SK-N-SH treated with all-trans-retinoic acid at 6 μM for 48 hours (cell line): ENCODE measurements around the gene TMEM74B.

Experiments used
- ATAC-seq: fragments of 200-7000 bp; cut with Tn5 transposase; 3 replicates; pipeline ENCODE4 v1.9.1; 2020; ENCODE audit warnings: mild to moderate bottlenecking, moderate library complexity
- ARNTL ChIP-seq: fragments of 450-650 bp; formaldehyde crosslinking; IDR thresholded peaks from 2 replicates; pipeline ENCODE4 v1.5.0; 2020; ENCODE audit warnings: low read depth, mild to moderate bottlenecking, moderate library complexity, borderline replicate concordance
- BACH2 ChIP-seq: fragments of 250-450 bp; sonication (Bioruptor Pico); IDR thresholded peaks from 2 replicates; pipeline ENCODE4 v1.9.0; 2021; ENCODE audit warnings: mild to moderate bottlenecking, borderline replicate concordance
- CSDC2 ChIP-seq: fragments of 250-450 bp; sonication (Bioruptor Pico); IDR thresholded peaks from 2 replicates; pipeline ENCODE4 v1.5.0; 2020; ENCODE audit warnings: mild to moderate bottlenecking, moderate library complexity
- ESRRG ChIP-seq: fragments of 250-450 bp; sonication (Bioruptor Pico); IDR thresholded peaks from 2 replicates; pipeline ENCODE4 v1.6.1; 2021; ENCODE audit warnings: mild to moderate bottlenecking
- GLIS3 ChIP-seq: fragments of 250-450 bp; sonication (Bioruptor Pico); IDR thresholded peaks from 2 replicates; pipeline ENCODE4 v1.5.0; 2020; ENCODE audit warnings: mild to moderate bottlenecking, moderate library complexity
- ISL1 ChIP-seq: fragments of 250-450 bp; sonication (Bioruptor Pico); IDR thresholded peaks from 2 replicates; pipeline ENCODE4 v2.1.2; 2022; ENCODE audit warnings: mild to moderate bottlenecking, moderate library complexity
- POU6F1 ChIP-seq: fragments of 250-450 bp; sonication (Bioruptor Pico); IDR thresholded peaks from 2 replicates; pipeline ENCODE4 v1.8.0; 2021; ENCODE audit warnings: low read depth, mild to moderate bottlenecking, moderate library complexity, borderline replicate concordance
- PPARA ChIP-seq: fragments of 250-450 bp; sonication (Bioruptor Pico); IDR thresholded peaks from 2 replicates; pipeline ENCODE4 v1.5.0; 2020; ENCODE audit warnings: mild to moderate bottlenecking, borderline replicate concordance
- RARB ChIP-seq: fragments of 250-450 bp; sonication (Bioruptor Pico); IDR thresholded peaks from 2 replicates; pipeline ENCODE4 v1.8.0; 2021; ENCODE audit warnings: mild to moderate bottlenecking, moderate library complexity
- TCF4 ChIP-seq: fragments of 250-450 bp; sonication (Bioruptor Pico); IDR thresholded peaks from 2 replicates; pipeline ENCODE4 v1.8.0; 2021; ENCODE audit warnings: mild to moderate bottlenecking, moderate library complexity, borderline replicate concordance
- TOX ChIP-seq: fragments of 250-450 bp; sonication (Bioruptor Pico); IDR thresholded peaks from 2 replicates; pipeline ENCODE4 v1.8.0; 2021; ENCODE audit warnings: mild to moderate bottlenecking, moderate library complexity, borderline replicate concordance
- ZC3H10 ChIP-seq: fragments of 250-450 bp; sonication (Bioruptor Pico); IDR thresholded peaks from 2 replicates; pipeline ENCODE4 v1.5.1; 2021; ENCODE audit warnings: mild to moderate bottlenecking, moderate library complexity
- ZFP3 ChIP-seq: fragments of 250-450 bp; sonication (Bioruptor Pico); IDR thresholded peaks from 2 replicates; pipeline ENCODE4 v1.5.0; 2020; ENCODE audit warnings: mild to moderate bottlenecking, moderate library complexity
- ZNF565 ChIP-seq: fragments of 450-650 bp; formaldehyde crosslinking; conservative IDR thresholded peaks from 2 replicates; pipeline ENCODE4 v1.5.0; 2020; ENCODE audit warnings: low read depth, mild to moderate bottlenecking, moderate library complexity
- ZNF8 ChIP-seq: fragments of 450-650 bp; formaldehyde crosslinking; IDR thresholded peaks from 2 replicates; pipeline ENCODE4 v1.5.0; 2020; ENCODE audit warnings: mild to moderate bottlenecking, moderate library complexity
- TF ChIP-seq, protein P1 (sequence below): fragments of 250-450 bp; sonication (Bioruptor Pico); IDR thresholded peaks from 2 replicates; pipeline ENCODE4 v1.5.0; 2020; ENCODE audit warnings: mild to moderate bottlenecking, moderate library complexity
- TF ChIP-seq, protein P2 (sequence below): fragments of 250-450 bp; sonication (Bioruptor Pico); IDR thresholded peaks from 2 replicates; pipeline ENCODE4 v1.5.1; 2020; ENCODE audit warnings: low read depth, mild to moderate bottlenecking, moderate library complexity
- TF ChIP-seq, protein P3 (sequence below): fragments of 250-450 bp; sonication (Bioruptor Pico); IDR thresholded peaks from 2 replicates; pipeline ENCODE4 v1.5.1; 2021; ENCODE audit warnings: mild to moderate bottlenecking, moderate library complexity

TMEM74B gene

DNA sequence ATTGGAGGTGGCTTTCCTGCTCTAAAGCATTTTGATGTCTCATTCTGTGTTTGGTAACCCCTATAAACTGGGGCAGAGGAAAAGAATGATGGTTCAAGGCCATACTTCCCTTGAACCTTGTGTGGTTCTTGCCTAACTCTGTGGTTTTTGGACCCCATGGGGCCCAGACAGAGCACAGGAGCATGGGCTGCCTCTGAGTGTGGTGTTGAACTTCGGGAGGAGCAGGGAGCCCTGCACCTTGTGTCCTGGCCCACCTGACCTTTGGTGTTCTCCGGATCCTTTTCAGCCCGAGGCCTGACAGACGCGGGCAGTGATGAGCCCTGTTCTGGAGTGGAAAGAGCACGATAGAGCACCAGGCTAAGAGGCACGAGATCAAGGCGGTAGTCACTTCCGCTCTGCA is 18.8 kb downstream of the TMEM74B start:
- TF ChIP-seq ZFP3 (CRISPR knock-in tag), result no peak

GRCh38 chr20:1165521-1165920 is 19.3 kb downstream of the TMEM74B start:
- no peak for TF ChIP-seq POU6F1 (CRISPR knock-in tag)
- ATAC-seq, result no peak

More for the DNA sequence above, 18.8 kb downstream of the TMEM74B start:
- ATAC-seq, result no peak

DNA sequence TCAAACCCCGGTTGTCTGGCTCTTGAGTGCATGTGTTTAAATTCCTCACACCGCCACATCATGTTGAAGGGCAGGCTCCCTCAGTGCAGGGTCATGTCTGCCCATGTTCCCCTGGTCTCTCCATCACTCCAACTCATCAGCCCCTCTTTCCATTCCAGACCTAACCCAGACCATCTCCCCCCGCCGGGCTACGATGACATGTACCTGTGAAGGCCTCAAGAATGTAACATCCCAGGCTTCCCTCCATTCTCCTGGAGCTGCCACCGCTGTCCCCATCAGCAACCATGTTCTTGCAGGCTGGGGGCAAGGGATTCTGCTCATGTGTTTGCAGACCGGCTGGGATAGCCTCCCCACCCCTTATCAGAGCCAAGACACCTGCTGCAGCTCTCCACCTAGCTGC is 19.9 kb downstream of the TMEM74B start:
- TF ChIP-seq TCF4 (no peak), PPARA (CRISPR knock-in tag) (no peak), ZNF565 (CRISPR knock-in tag) (no peak), ZNF8 (no peak), ESRRG (no peak), ZFP3 (CRISPR knock-in tag) (no peak), TOX (CRISPR knock-in tag) (no peak)
- TF ChIP-seq, protein P1, sequence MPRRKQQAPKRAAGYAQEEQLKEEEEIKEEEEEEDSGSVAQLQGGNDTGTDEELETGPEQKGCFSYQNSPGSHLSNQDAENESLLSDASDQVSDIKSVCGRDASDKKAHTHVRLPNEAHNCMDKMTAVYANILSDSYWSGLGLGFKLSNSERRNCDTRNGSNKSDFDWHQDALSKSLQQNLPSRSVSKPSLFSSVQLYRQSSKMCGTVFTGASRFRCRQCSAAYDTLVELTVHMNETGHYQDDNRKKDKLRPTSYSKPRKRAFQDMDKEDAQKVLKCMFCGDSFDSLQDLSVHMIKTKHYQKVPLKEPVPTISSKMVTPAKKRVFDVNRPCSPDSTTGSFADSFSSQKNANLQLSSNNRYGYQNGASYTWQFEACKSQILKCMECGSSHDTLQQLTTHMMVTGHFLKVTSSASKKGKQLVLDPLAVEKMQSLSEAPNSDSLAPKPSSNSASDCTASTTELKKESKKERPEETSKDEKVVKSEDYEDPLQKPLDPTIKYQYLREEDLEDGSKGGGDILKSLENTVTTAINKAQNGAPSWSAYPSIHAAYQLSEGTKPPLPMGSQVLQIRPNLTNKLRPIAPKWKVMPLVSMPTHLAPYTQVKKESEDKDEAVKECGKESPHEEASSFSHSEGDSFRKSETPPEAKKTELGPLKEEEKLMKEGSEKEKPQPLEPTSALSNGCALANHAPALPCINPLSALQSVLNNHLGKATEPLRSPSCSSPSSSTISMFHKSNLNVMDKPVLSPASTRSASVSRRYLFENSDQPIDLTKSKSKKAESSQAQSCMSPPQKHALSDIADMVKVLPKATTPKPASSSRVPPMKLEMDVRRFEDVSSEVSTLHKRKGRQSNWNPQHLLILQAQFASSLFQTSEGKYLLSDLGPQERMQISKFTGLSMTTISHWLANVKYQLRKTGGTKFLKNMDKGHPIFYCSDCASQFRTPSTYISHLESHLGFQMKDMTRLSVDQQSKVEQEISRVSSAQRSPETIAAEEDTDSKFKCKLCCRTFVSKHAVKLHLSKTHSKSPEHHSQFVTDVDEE (CRISPR knock-in tag), result no peak
- TF ChIP-seq, protein P2, sequence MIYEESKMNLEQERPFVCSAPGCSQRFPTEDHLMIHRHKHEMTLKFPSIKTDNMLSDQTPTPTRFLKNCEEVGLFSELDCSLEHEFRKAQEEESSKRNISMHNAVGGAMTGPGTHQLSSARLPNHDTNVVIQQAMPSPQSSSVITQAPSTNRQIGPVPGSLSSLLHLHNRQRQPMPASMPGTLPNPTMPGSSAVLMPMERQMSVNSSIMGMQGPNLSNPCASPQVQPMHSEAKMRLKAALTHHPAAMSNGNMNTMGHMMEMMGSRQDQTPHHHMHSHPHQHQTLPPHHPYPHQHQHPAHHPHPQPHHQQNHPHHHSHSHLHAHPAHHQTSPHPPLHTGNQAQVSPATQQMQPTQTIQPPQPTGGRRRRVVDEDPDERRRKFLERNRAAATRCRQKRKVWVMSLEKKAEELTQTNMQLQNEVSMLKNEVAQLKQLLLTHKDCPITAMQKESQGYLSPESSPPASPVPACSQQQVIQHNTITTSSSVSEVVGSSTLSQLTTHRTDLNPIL (CRISPR knock-in tag), result no peak
- no peak for ATAC-seq

DNA sequence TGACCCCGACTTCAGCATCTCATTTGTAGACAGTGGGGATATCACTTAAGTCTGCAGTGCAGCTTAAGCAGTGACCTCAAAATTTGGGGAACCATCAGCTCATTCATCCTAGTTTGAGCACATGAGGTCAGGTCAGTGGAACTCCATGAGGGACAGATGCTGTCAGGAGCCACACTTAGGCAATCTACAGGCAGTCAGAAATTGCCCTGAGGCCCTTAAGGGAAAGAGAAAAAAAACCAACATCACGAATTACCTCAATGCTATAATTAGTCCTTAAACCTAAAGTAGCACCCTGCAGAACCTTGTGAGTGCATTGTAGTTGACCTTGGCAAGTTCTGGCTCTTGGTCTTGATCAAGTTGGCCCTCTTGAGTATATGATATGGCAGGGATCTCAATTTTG is 21.1 kb downstream of the TMEM74B start:
- no peak for TF ChIP-seq ZNF565 (CRISPR knock-in tag)
- TF ChIP-seq, protein P1 (CRISPR knock-in tag), result no peak
- no peak for TF ChIP-seq RARB (CRISPR knock-in tag)
- TF ChIP-seq, protein P2 (CRISPR knock-in tag), result no peak
- no peak for TF ChIP-seq ARNTL (CRISPR knock-in tag)
- TF ChIP-seq, protein P3, sequence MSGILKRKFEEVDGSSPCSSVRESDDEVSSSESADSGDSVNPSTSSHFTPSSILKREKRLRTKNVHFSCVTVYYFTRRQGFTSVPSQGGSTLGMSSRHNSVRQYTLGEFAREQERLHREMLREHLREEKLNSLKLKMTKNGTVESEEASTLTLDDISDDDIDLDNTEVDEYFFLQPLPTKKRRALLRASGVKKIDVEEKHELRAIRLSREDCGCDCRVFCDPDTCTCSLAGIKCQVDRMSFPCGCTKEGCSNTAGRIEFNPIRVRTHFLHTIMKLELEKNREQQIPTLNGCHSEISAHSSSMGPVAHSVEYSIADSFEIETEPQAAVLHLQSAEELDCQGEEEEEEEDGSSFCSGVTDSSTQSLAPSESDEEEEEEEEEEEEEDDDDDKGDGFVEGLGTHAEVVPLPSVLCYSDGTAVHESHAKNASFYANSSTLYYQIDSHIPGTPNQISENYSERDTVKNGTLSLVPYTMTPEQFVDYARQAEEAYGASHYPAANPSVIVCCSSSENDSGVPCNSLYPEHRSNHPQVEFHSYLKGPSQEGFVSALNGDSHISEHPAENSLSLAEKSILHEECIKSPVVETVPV (CRISPR knock-in tag), result no peak
- TF ChIP-seq ESRRG, result no peak
- no peak for TF ChIP-seq POU6F1 (CRISPR knock-in tag)
- no peak for TF ChIP-seq ZC3H10
- no peak for TF ChIP-seq BACH2
- TF ChIP-seq GLIS3 (CRISPR knock-in tag), result no peak
- TF ChIP-seq CSDC2 (CRISPR knock-in tag), result no peak
- no peak for TF ChIP-seq PPARA (CRISPR knock-in tag)
- no peak for TF ChIP-seq TCF4
- no peak for TF ChIP-seq ZNF8
- no peak for TF ChIP-seq ISL1 (CRISPR knock-in tag)
- no peak for ATAC-seq
